ENCODE measurements around the gene BTF3L4. TPM values are rescaled to one million over a fixed set of nuclear protein-coding genes. Genes with fewer than 3 reads are reported as not detected.

Gene BTF3L4
- total and polyA plus RNA-seq, 9 donors: 37.8 to 73.9 (median 61.9) TPM

- 1 to 2% (median 2%) methylated on average over 13 of the region's 13 CpGs for WGBS, 3 donors
- no peak for DNase-seq
- no peak for TF ChIP-seq POLR2A (IDR thresholded peaks at IDR 0.05)
- no peak for TF ChIP-seq EP300 (IDR thresholded peaks at IDR 0.05)
- TF ChIP-seq CTCF (IDR thresholded peaks at IDR 0.05): no peak
- no peaks in the 10 kb centered on the region for H3K27me3 ChIP-seq
- peak overlapping the region in 1 of 2 donors; percentile 83 for H3K27ac ChIP-seq
- H3K36me3 ChIP-seq: no peaks in the 10 kb centered on the region
- peaks cover 7% of the 10 kb centered on the region for H3K4me1 ChIP-seq (ENCODE audit: insufficient read depth)
- no peaks in the 10 kb centered on the region for H3K9me3 ChIP-seq
- intact Hi-C loops (cut with DNase I): no loop called here
- peak overlapping the region; percentile 94 for H3K4me3 ChIP-seq
Observed at GRCh38 chr1:52054496-52055065, 1.5 kb upstream of the BTF3L4 start.

GRCh38 chr1:52055066-52055865, 829 bp upstream of the BTF3L4 start, which contains the start of gene TXNDC12:
TSS of gene TXNDC12 (minus strand) at chr1:52055191. CDS start at chr1:52055096, 95 bp downstream.
- peak; percentile 74 to 83 (median 77) for DNase-seq
- Histone ChIP-seq H3K27me3 (no peaks in the 10 kb centered on the region), H3K36me3 (no peaks in the 10 kb centered on the region), H3K4me3 (peak within 1 kb of the TSS; percentile 94), H3K27ac (peak within 1 kb of the TSS in 1 of 2 donors; percentile 83), H3K4me1 (ENCODE audit: insufficient read depth) (peaks cover 7% of the 10 kb centered on the region), H3K9me3 (no peaks in the 10 kb centered on the region)
- TF ChIP-seq POLR2A (IDR thresholded peaks at IDR 0.05) (peak; percentile 62), EP300 (IDR thresholded peaks at IDR 0.05) (no peak)
- 0 to 1% (median 0%) methylated on average over 45 of the region's 45 CpGs for WGBS, 3 donors
- intact Hi-C loops (cut with DNase I): no loop called here

- Histone ChIP-seq H3K4me3 (peak overlapping the region; percentile 94), H3K27me3 (no peaks in the 10 kb centered on the region), H3K9me3 (no peaks in the 10 kb centered on the region), H3K27ac (peak overlapping the region in 1 of 2 donors; percentile 83), H3K4me1 (ENCODE audit: insufficient read depth) (peaks cover 7% of the 10 kb centered on the region), H3K36me3 (no peaks in the 10 kb centered on the region)
- intact Hi-C loops (cut with DNase I): no loop called here
- DNase-seq: no peak
- TF ChIP-seq CTCF (IDR thresholded peaks at IDR 0.05) (no peak), EP300 (IDR thresholded peaks at IDR 0.05) (no peak), POLR2A (IDR thresholded peaks at IDR 0.05) (no peak)
- WGBS, 3 donors: 0 to 2% (median 1%) methylated on average over 12 of the region's 12 CpGs
Observed at GRCh38 chr1:52055866-52056162, 281 bp upstream of the BTF3L4 start.

GRCh38 chr1:52056937-52057231, 789 bp downstream of the BTF3L4 start:
- 0 to 1% (median 0%) methylated on average over 4 of the region's 4 CpGs for WGBS, 3 donors
- no peaks in the 10 kb centered on the region for H3K9me3 ChIP-seq
- H3K36me3 ChIP-seq: no peaks in the 10 kb centered on the region
- intact Hi-C loops (cut with DNase I): no loop called here
- H3K27me3 ChIP-seq: no peaks in the 10 kb centered on the region
- peak overlapping the region; percentile 62 to 83 for H3K27ac ChIP-seq
- peaks cover 7% of the 10 kb centered on the region for H3K4me1 ChIP-seq (ENCODE audit: insufficient read depth)
- H3K4me3 ChIP-seq: peak overlapping the region; percentile 94
- DNase-seq: no peak
- TF ChIP-seq CTCF (IDR thresholded peaks at IDR 0.05): no peak
- no peak for TF ChIP-seq EP300 (IDR thresholded peaks at IDR 0.05)
- no peak for TF ChIP-seq POLR2A (IDR thresholded peaks at IDR 0.05)

- H3K27ac ChIP-seq: peak overlapping the region in 1 of 2 donors; percentile 83
- intact Hi-C loops (cut with DNase I): no loop called here
- DNase-seq: no peak
- WGBS, 3 donors: 5 to 14% (median 5%) methylated on average over 1 of the region's 1 CpG
- peaks cover 7% of the 10 kb centered on the region for H3K4me1 ChIP-seq (ENCODE audit: insufficient read depth)
- H3K36me3 ChIP-seq: no peaks in the 10 kb centered on the region
- H3K27me3 ChIP-seq: no peaks in the 10 kb centered on the region
- peak overlapping the region; percentile 94 for H3K4me3 ChIP-seq
- TF ChIP-seq EP300 (IDR thresholded peaks at IDR 0.05) (no peak), POLR2A (IDR thresholded peaks at IDR 0.05) (no peak), CTCF (IDR thresholded peaks at IDR 0.05) (no peak)
- H3K9me3 ChIP-seq: no peaks in the 10 kb centered on the region
Observed at GRCh38 chr1:52057255-52057654, 1.2 kb downstream of the BTF3L4 start.
